HG03342 (cell line): Measurements from ENCODE around the gene CBR3.
"Not testable (repeated sequence)": the region's sequence is repeated elsewhere in the genome, so short reads cannot be mapped to it uniquely, and the experiment has no call there.

Source experiments
- ATAC-seq: cut with Tn5 transposase; IDR thresholded peaks from one replicate; pipeline ENCODE4 v1.9.1; 2021; ENCODE audit warnings: mild to moderate bottlenecking, moderate library complexity; ENCODE audit not compliant: unreplicated experiment

Gene CBR3

GRCh38 chr21:36134803-36135390 is at the start of gene CBR3:
TSS of gene CBR3 (plus strand) at chr21:36135079. CDS start at chr21:36135193, 114 bp downstream.
- no peak for ATAC-seq

GRCh38 chr21:36087362-36088138 is 47.3 kb upstream of the CBR3 start:
- no peak for ATAC-seq

GRCh38 chr21:36089946-36090345 is 44.9 kb upstream of the CBR3 start:
- no peak for ATAC-seq

GRCh38 chr21:36092681-36093080 is 42.2 kb upstream of the CBR3 start:
- no peak for ATAC-seq

GRCh38 chr21:36093512-36093911 is 41.4 kb upstream of the CBR3 start:
- ATAC-seq = no peak

- ATAC-seq = no peak
These were observed 38.2 kb upstream of the CBR3 start for GRCh38 chr21:36096398-36097290.

- peak; percentile 84 for ATAC-seq
These were observed 37.3 kb upstream of the CBR3 start for GRCh38 chr21:36097427-36098181.

GRCh38 chr21:36098182-36098532 is 36.7 kb upstream of the CBR3 start:
- no peak for ATAC-seq

GRCh38 chr21:36099000-36099399 is 35.9 kb upstream of the CBR3 start:
- no peak for ATAC-seq

- ATAC-seq = not testable (repeated sequence)
These were observed 35.1 kb upstream of the CBR3 start for GRCh38 chr21:36099695-36100211.

GRCh38 chr21:36100971-36101641 is 33.8 kb upstream of the CBR3 start:
- no peak for ATAC-seq

- no peak for ATAC-seq
These were observed 31.4 kb upstream of the CBR3 start for GRCh38 chr21:36103434-36103833.

- ATAC-seq = no peak
These were observed 30.3 kb upstream of the CBR3 start for GRCh38 chr21:36104317-36105300.

GRCh38 chr21:36105327-36105842 is 29.5 kb upstream of the CBR3 start:
- ATAC-seq = no peak

- ATAC-seq = no peak
These were observed 25.0 kb upstream of the CBR3 start for GRCh38 chr21:36109868-36110267.

- no peak for ATAC-seq
These were observed 23.6 kb upstream of the CBR3 start for GRCh38 chr21:36111238-36111637.

- no peak for ATAC-seq
These were observed 21.0 kb upstream of the CBR3 start for GRCh38 chr21:36113647-36114428.

- ATAC-seq = no peak
These were observed 19.6 kb upstream of the CBR3 start for GRCh38 chr21:36115138-36115730.
